Epithelial cell of esophagus (primary cell): ENCODE measurements around the gene PLEKHA3.

Experiments used
- DNase-seq: peaks from one replicate; pipeline ENCODE4 v3.0.0; 2010; ENCODE audit warnings: low read depth
- H3K4me3 ChIP-seq: 2 replicates; pipeline ENCODE4 v1.5.1; 2011; ENCODE audit warnings: mild to moderate bottlenecking, low read length, control low read depth
- TF ChIP-seq, protein P1 (sequence below): IDR thresholded peaks from 2 replicates; pipeline ENCODE4 v1.5.1; 2011; ENCODE audit warnings: low read depth, mild to moderate bottlenecking, low read length, control low read depth, inconsistent platforms; ENCODE audit not compliant: insufficient read depth; ENCODE audit errors: missing control alignments

PLEKHA3 gene

DNA sequence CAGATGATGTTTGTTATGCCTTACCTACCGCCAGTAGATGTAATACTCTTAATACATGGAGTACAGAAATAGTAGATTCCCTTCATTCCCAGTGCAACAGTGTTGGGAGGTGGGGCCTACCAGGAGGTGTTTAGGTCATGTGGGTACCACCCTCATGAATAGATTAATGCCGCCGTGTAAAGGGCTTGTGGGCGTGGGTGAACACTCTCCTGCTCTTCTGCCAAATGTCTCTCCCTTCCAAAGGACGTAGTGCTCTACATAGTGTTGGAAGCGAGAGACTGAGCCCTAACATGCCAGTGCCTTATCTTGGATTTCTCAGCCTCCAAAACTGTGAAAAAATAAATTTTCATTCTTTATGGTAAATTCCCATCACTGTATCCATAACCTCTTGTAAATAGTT, 30.1 kb downstream of the PLEKHA3 start:
- H3K4me3 ChIP-seq = no peak overlapping the region
- TF ChIP-seq, protein P1, sequence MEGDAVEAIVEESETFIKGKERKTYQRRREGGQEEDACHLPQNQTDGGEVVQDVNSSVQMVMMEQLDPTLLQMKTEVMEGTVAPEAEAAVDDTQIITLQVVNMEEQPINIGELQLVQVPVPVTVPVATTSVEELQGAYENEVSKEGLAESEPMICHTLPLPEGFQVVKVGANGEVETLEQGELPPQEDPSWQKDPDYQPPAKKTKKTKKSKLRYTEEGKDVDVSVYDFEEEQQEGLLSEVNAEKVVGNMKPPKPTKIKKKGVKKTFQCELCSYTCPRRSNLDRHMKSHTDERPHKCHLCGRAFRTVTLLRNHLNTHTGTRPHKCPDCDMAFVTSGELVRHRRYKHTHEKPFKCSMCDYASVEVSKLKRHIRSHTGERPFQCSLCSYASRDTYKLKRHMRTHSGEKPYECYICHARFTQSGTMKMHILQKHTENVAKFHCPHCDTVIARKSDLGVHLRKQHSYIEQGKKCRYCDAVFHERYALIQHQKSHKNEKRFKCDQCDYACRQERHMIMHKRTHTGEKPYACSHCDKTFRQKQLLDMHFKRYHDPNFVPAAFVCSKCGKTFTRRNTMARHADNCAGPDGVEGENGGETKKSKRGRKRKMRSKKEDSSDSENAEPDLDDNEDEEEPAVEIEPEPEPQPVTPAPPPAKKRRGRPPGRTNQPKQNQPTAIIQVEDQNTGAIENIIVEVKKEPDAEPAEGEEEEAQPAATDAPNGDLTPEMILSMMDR = no peak
- DNase-seq = no peak

DNA sequence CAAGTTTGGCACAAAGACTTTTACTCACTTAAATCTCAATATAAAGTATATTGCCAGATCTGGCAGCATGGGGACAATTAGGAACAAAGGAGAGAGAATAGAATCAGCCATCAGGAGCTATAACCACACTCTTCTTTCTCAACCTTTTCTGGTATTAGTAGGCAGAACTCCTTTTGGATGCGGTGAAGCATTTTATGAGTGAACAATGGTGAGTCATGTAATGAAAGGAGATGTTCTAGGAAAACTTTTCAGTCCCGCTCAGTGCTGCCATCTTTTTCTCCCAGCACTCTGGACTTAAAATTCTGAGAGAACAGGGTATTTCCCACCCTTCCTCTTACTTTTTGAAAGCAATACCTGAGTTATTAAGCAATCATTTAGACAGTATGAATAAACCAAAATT, 32.2 kb downstream of the PLEKHA3 start:
- peak; percentile 54 for DNase-seq
- TF ChIP-seq, protein P1 = no peak
- no peak overlapping the region for H3K4me3 ChIP-seq

DNA sequence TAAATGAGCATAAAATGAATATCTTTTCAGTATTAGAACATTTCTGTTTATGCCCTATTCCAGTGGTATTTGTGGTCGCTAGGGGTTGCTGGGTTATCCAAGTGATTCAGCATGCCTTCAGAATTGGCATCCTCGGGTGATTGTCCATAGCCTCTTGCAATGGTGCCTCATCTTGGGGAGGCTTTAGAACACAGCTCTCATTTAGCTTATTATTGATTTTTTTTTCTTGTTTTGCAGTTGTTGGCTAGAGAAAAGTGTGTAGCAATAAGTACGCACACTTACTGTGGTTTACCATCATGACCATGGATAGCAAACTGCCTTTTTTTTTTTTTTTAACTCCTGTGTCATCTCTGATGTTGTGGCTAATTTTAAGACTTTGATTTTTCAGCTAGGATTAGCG, 33.6 kb downstream of the PLEKHA3 start:
- no peak for DNase-seq
- TF ChIP-seq, protein P1 = no peak
- H3K4me3 ChIP-seq = no peak overlapping the region

DNA sequence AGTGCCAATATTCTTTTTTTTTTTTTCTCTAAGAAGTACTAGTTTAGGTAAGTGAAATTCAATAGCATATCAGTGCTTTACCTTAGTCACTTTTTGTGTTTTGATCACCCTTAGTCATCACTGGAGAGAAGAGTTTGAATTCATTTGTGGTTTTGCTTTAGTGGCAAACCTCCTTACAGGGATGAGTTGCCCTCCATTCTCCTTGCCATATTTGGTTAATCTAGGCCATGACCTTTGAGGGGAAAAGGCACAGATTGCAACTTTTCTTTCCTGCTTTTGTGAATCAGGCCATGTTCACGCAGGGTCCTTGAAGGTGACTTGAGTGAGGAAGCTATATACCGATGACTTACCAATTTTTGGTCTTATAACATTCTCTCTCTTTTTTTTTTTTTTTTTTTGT, 34.4 kb downstream of the PLEKHA3 start:
- DNase-seq = peak; percentile 76
- no peak overlapping the region for H3K4me3 ChIP-seq
- TF ChIP-seq, protein P1 = no peak

DNA sequence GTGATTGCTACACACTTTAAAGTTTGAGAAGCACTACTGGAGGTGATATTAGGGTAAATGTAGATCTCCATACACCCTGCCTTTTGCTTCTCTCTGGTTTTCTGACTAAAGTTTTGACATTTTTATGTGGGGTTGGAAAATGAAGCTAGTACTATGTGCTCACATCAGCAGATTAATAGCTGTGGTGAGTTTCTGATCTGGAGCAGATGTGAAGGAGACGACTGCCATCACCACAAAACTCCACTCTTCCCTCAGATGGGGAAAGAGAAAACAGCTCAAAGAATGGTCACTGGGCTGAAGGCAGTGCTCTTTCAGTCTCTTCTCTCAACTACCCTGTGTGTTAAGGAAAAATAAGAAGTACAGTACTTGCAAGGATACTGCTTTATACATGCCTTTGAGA, 37.2 kb downstream of the PLEKHA3 start:
- TF ChIP-seq, protein P1 = no peak
- no peak overlapping the region for H3K4me3 ChIP-seq
- DNase-seq = no peak

DNA sequence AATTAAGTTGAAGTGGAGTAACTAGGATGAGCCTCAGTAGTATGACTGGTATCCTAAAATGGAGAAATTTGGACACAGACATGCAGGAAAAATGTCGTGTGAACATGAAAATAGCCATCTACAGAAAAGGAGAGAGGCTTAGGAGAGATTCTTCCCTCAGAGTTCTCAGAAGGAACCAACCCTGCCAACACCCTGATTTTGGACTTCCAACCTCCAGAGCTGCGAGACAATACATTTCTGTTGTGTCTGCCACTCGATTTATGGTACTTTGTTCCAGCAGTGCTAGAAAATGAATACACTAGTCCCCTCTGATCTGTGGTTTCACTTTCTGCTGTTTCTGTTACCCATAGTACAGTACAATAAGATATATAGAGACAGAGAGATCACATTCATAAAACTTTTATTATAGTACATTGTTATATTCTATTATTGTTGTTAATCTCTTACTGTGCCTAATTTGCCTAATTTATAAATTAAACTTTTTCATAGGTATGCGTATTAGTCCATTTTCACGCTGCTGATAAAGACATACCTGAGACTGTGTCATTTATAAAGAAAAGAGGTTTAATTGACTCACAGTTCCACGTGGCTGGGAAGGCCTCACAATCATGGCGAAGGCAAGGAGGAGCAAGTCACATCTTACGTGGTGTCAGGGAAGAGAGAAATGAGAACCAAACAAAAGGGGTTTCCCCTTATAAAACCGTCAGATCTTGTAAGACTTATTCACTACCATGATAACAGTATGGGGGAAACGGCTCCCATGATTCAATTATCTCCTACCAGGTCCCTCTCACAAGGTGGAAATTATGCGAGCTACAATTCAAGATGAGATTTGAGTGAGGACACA, 41.3 kb downstream of the PLEKHA3 start:
- TF ChIP-seq, protein P1 = no peak
- H3K4me3 ChIP-seq = no peak overlapping the region
- DNase-seq = no peak
